ENCODE results near the gene DNAJB8.

The DNAJB8 gene

GRCh38 chr3:128429275-128429674 lies 37.4 kb downstream of the DNAJB8 start:
- in situ Hi-C loops (cut with MboI; ENCODE audit: low sequenced_read_pairs): loop anchor here (10.0 kb wide), 1 partner anchor 156 kb away; no protein-coding TSS in a partner anchor

- in situ Hi-C loops (cut with MboI; ENCODE audit: low sequenced_read_pairs): loop anchor here (10.0 kb wide), 1 partner anchor 157 kb away; no protein-coding TSS in a partner anchor
These were observed 38.5 kb downstream of the DNAJB8 start for GRCh38 chr3:128427872-128428822.

GRCh38 chr3:128427175-128427857 lies 39.4 kb downstream of the DNAJB8 start:
- in situ Hi-C loops (cut with MboI; ENCODE audit: low sequenced_read_pairs): loop anchor here (10.0 kb wide), 1 partner anchor 157 kb away; no protein-coding TSS in a partner anchor

- in situ Hi-C loops (cut with MboI; ENCODE audit: low sequenced_read_pairs): loop anchor here (10.0 kb wide), 1 partner anchor 158 kb away; no protein-coding TSS in a partner anchor
These were observed 40.4 kb downstream of the DNAJB8 start for GRCh38 chr3:128426128-128426921.

- in situ Hi-C loops (cut with MboI; ENCODE audit: low sequenced_read_pairs): loop anchor here (10.0 kb wide), 1 partner anchor 159 kb away; no protein-coding TSS in a partner anchor
These were observed 40.9 kb downstream of the DNAJB8 start for GRCh38 chr3:128425846-128426127.

- in situ Hi-C loops (cut with MboI; ENCODE audit: low sequenced_read_pairs): loop anchor here (10.0 kb wide), 1 partner anchor 160 kb away; no protein-coding TSS in a partner anchor
These were observed 41.4 kb downstream of the DNAJB8 start for GRCh38 chr3:128425142-128425845.

- in situ Hi-C loops (cut with MboI; ENCODE audit: low sequenced_read_pairs): loop anchor here (10.0 kb wide), 1 partner anchor 160 kb away; no protein-coding TSS in a partner anchor
These were observed 42.1 kb downstream of the DNAJB8 start for GRCh38 chr3:128424508-128425069.

GRCh38 chr3:128423525-128424147 lies 43.1 kb downstream of the DNAJB8 start:
- in situ Hi-C loops (cut with MboI; ENCODE audit: low sequenced_read_pairs): loop anchor here (10.0 kb wide), 1 partner anchor 161 kb away; no protein-coding TSS in a partner anchor

- in situ Hi-C loops (cut with MboI; ENCODE audit: low sequenced_read_pairs): loop anchor here (10.0 kb wide), 1 partner anchor 162 kb away; no protein-coding TSS in a partner anchor
These were observed 43.7 kb downstream of the DNAJB8 start for GRCh38 chr3:128422762-128423524.

- in situ Hi-C loops (cut with MboI; ENCODE audit: low sequenced_read_pairs): loop anchor here (10.0 kb wide), 1 partner anchor 163 kb away; no protein-coding TSS in a partner anchor
These were observed 44.7 kb downstream of the DNAJB8 start for GRCh38 chr3:128421966-128422365.

- in situ Hi-C loops (cut with MboI; ENCODE audit: low sequenced_read_pairs): loop anchor here (10.0 kb wide), 1 partner anchor 163 kb away; no protein-coding TSS in a partner anchor
These were observed 45.3 kb downstream of the DNAJB8 start for GRCh38 chr3:128421439-128421836.

- in situ Hi-C loops (cut with MboI; ENCODE audit: low sequenced_read_pairs): loop anchor here (10.0 kb wide), 1 partner anchor 164 kb away; no protein-coding TSS in a partner anchor
These were observed 45.8 kb downstream of the DNAJB8 start for GRCh38 chr3:128420720-128421438.

GRCh38 chr3:128420289-128420688 lies 46.4 kb downstream of the DNAJB8 start:
- in situ Hi-C loops (cut with MboI; ENCODE audit: low sequenced_read_pairs): loop anchor here (10.0 kb wide), 1 partner anchor 165 kb away; no protein-coding TSS in a partner anchor

GRCh38 chr3:128419311-128419710 lies 47.4 kb downstream of the DNAJB8 start:
- in situ Hi-C loops (cut with MboI; ENCODE audit: low sequenced_read_pairs): no loop called here

- in situ Hi-C loops (cut with MboI; ENCODE audit: low sequenced_read_pairs): no loop called here
These were observed 47.8 kb downstream of the DNAJB8 start for GRCh38 chr3:128418900-128419299.

GRCh38 chr3:128416578-128417211 lies 50.0 kb downstream of the DNAJB8 start:
- in situ Hi-C loops (cut with MboI; ENCODE audit: low sequenced_read_pairs): no loop called here
